SU-DHL-6 (cell line): Measurements from ENCODE around the gene TMEM221.

Experiments used
- H2AFZ ChIP-seq: fragments of 200-600 bp; sonication (generic); 2 replicates; pipeline ENCODE4 v1.6.1; 2014; ENCODE audit warnings: low read depth, mild to moderate bottlenecking, moderate library complexity, mixed read lengths, antibody characterized with exemption, low read length; ENCODE audit not compliant: severe bottlenecking
- H3F3A ChIP-seq: fragments of 200-600 bp; shearing (Covaris generic); 2 replicates; pipeline ENCODE4 v1.6.0; 2016; ENCODE audit warnings: antibody characterized with exemption, mild to moderate bottlenecking; ENCODE audit not compliant: insufficient read depth
- H3K27ac ChIP-seq: fragments of 200-600 bp; sonication (generic); 2 replicates; pipeline ENCODE4 v1.5.1; 2016; ENCODE audit warnings: low read depth, mild to moderate bottlenecking, low read length, moderate library complexity, mixed read lengths
- H3K27me3 ChIP-seq: fragments of 200-600 bp; sonication (generic), shearing (Covaris generic); 2 replicates; pipeline ENCODE4 v1.6.0; 2014; ENCODE audit warnings: mild to moderate bottlenecking, low read length
- H3K36me3 ChIP-seq: fragments of 200-600 bp; sonication (generic); 2 replicates; pipeline ENCODE4 v1.6.1; 2014; ENCODE audit warnings: mild to moderate bottlenecking, low read length, mixed read lengths
- H3K4me2 ChIP-seq: fragments of 300-600, 200-600 bp; shearing (Covaris generic), sonication (generic); 2 replicates; pipeline ENCODE4 v1.6.0; 2014; ENCODE audit warnings: low read length, low read depth, mild to moderate bottlenecking; ENCODE audit not compliant: poor library complexity, severe bottlenecking
- H3K4me3 ChIP-seq: fragments of 200-600 bp; sonication (generic); 2 replicates; pipeline ENCODE4 v1.5.1; 2014; ENCODE audit warnings: antibody characterized with exemption, low read length, mild to moderate bottlenecking, mixed read lengths; ENCODE audit not compliant: insufficient read depth, poor library complexity, severe bottlenecking
- H3K79me2 ChIP-seq: fragments of 200-600 bp; sonication (generic); 2 replicates; pipeline ENCODE4 v1.6.1; 2014; ENCODE audit warnings: mild to moderate bottlenecking, low read length, moderate library complexity; ENCODE audit not compliant: insufficient read depth
- H3K9ac ChIP-seq: fragments of 200-600 bp; sonication (generic); 2 replicates; pipeline ENCODE4 v1.7.0; 2014; ENCODE audit warnings: mild to moderate bottlenecking, low read length
- H3K9me2 ChIP-seq: fragments of 200-600 bp; sonication (generic); replicated peaks from 2 replicates; pipeline ENCODE4 v1.6.1; 2014; ENCODE audit warnings: low read length; ENCODE audit not compliant: insufficient read depth
- H3K9me3 ChIP-seq: fragments of 200-600 bp; sonication (generic); 2 replicates; pipeline ENCODE4 v1.6.1; 2014; ENCODE audit warnings: low read length, mixed read lengths; ENCODE audit not compliant: insufficient read depth
- H4K20me1 ChIP-seq: fragments of 200-600 bp; sonication (generic); 2 replicates; pipeline ENCODE4 v1.6.1; 2014; ENCODE audit warnings: low read depth, mild to moderate bottlenecking, antibody characterized with exemption, low read length, moderate library complexity, mixed read lengths
- EZH2phosphoT487 ChIP-seq: fragments of 200-600 bp; sonication (generic), shearing (Covaris generic); conservative IDR thresholded peaks from 2 replicates; pipeline ENCODE4 v1.6.1; 2018; ENCODE audit warnings: mild to moderate bottlenecking, antibody characterized with exemption, low read length, moderate library complexity, mixed read lengths
- TF ChIP-seq, protein P1 (sequence below): fragments of 200-600 bp; sonication (generic); IDR thresholded peaks from one replicate; pipeline ENCODE4 v1.5.1; 2017; ENCODE audit warnings: antibody characterized with exemption, mild to moderate bottlenecking, low read length, moderate library complexity; ENCODE audit not compliant: insufficient read depth, poor library complexity, severe bottlenecking

The TMEM221 gene

GRCh38 chr19:17489392-17490030, 41.0 kb upstream of the TMEM221 start:
- Histone ChIP-seq H3K9me3 (no peaks in the 10 kb centered on the region), H3F3A (no peaks in the 10 kb centered on the region), H3K27me3 (no peaks in the 10 kb centered on the region), H3K27ac (no peak overlapping the region), H3K4me2 (no peak overlapping the region), H3K9me2 (no peaks in the 10 kb centered on the region), H3K36me3 (no peaks in the 10 kb centered on the region), H3K4me3 (no peak overlapping the region), H3K79me2 (no peaks in the 10 kb centered on the region), H2AFZ (no peak overlapping the region), H4K20me1 (no peaks in the 10 kb centered on the region), H3K9ac (no peak overlapping the region)
- TF ChIP-seq, protein P1, sequence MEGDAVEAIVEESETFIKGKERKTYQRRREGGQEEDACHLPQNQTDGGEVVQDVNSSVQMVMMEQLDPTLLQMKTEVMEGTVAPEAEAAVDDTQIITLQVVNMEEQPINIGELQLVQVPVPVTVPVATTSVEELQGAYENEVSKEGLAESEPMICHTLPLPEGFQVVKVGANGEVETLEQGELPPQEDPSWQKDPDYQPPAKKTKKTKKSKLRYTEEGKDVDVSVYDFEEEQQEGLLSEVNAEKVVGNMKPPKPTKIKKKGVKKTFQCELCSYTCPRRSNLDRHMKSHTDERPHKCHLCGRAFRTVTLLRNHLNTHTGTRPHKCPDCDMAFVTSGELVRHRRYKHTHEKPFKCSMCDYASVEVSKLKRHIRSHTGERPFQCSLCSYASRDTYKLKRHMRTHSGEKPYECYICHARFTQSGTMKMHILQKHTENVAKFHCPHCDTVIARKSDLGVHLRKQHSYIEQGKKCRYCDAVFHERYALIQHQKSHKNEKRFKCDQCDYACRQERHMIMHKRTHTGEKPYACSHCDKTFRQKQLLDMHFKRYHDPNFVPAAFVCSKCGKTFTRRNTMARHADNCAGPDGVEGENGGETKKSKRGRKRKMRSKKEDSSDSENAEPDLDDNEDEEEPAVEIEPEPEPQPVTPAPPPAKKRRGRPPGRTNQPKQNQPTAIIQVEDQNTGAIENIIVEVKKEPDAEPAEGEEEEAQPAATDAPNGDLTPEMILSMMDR: no peak
- TF ChIP-seq EZH2phosphoT487: no peak

DNA sequence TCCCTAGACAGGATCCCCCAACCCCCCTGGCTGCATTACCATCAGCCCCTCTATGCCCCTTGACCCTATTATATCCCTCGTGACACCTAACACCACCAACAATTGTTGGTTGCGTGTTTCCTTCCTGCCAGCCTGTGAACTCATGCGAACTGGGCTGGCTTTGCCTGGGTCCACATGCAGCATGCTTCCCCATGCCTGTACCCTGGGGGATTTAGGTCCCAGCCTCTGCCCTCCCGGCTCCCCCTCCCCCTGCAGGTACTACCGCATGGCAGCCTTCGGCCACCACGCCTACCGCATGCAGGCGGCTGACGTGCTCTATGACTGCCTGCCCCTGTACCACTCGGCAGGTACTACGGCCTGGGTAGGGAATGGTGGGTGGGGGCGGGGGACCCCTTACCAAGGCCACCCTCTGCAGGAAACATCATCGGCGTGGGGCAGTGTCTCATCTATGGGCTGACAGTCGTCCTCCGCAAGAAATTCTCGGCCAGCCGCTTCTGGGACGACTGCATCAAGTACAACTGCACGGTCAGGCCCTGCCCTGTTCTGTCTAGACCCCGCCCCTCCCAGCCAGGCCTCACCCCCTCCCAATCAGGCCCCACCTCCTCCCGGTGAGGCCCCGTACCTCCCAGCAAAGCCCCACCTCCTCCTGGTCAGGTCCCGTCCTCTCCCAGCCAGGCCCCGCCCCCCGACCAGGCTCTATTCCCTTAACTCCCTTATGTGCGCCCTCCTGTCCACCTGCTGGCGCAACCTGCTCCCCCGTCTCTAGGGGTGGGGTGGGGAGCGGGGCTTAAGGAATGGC, 40.3 kb upstream of the TMEM221 start:
- H3K9ac ChIP-seq: peak overlapping the region; percentile 38
- H3K79me2 ChIP-seq: no peaks in the 10 kb centered on the region
- H3K9me3 ChIP-seq: no peaks in the 10 kb centered on the region
- H3K4me2 ChIP-seq: peak overlapping the region; percentile 55
- H3K4me3 ChIP-seq: peak overlapping the region; percentile 19
- no peaks in the 10 kb centered on the region for H4K20me1 ChIP-seq
- no peaks in the 10 kb centered on the region for H3K9me2 ChIP-seq
- TF ChIP-seq, protein P1: peak; percentile 55
- no peak for TF ChIP-seq EZH2phosphoT487
- no peak overlapping the region for H3K27ac ChIP-seq
- H2AFZ ChIP-seq: peak overlapping the region; percentile 64
- H3K27me3 ChIP-seq: no peaks in the 10 kb centered on the region
- no peaks in the 10 kb centered on the region for H3K36me3 ChIP-seq
- no peaks in the 10 kb centered on the region for H3F3A ChIP-seq

DNA sequence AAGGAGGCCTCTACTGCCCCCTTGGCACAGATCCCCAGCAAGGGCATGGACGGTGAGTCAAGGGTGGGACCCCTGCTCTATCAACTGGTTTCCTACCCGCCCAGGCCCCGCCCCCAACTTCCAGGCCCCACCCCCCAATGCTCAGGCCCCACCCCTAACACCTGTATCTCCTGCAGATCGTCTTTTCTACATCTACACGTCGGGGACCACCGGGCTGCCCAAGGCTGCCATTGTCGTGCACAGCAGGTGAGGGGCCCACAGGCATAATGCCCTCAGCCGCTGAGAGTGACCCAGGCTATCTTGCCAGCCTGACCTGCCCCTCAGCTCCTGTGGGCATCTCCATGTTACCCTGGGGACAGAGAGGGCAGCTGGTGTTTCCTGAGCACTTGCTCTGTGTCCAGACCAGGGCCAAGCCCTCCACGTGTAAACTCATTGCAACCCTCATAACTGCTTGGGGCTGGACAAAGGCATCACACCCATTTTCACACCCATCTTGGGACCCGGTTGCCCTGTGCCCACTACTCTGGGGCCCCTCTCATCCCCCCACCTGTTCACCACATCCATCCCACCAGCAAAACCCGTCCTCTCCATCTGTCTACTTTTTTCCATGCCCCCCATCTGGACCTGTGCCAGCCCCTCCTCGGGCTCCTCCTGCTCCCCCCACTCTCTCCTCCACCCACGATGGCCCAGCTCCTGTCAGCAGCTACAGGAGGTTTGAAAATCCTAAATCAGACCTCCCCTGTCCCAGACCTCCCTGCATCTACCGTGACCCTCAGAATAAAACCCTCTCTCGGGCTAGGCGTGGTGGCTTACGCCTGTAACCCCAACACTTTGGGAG, 39.0 kb upstream of the TMEM221 start:
- no peaks in the 10 kb centered on the region for H4K20me1 ChIP-seq
- H3K9ac ChIP-seq: no peak overlapping the region
- no peaks in the 10 kb centered on the region for H3K9me3 ChIP-seq
- TF ChIP-seq EZH2phosphoT487: no peak
- TF ChIP-seq, protein P1: no peak
- H3K27me3 ChIP-seq: no peaks in the 10 kb centered on the region
- no peaks in the 10 kb centered on the region for H3K79me2 ChIP-seq
- no peaks in the 10 kb centered on the region for H3K9me2 ChIP-seq
- no peak overlapping the region for H3K4me3 ChIP-seq
- no peak overlapping the region for H2AFZ ChIP-seq
- H3K36me3 ChIP-seq: no peaks in the 10 kb centered on the region
- no peak overlapping the region for H3K27ac ChIP-seq
- no peaks in the 10 kb centered on the region for H3F3A ChIP-seq
- peak overlapping the region; percentile 55 for H3K4me2 ChIP-seq
